Upper lobe of right lung (tissue), 1 donor: ENCODE results near the gene TGIF1. TPM values are rescaled to one million over a fixed set of nuclear protein-coding genes. Genes with fewer than 3 reads are reported as not detected.

Source experiments
- ATAC-seq: fragments of 200-7000 bp; cut with Tn5 transposase; one replicate; pipeline ENCODE4 v1.9.1; 2020; ENCODE audit warnings: mild to moderate bottlenecking, moderate library complexity
- DNase-seq: peaks from one replicate; pipeline ENCODE4 v3.0.0-alpha.2; 2020
- H3K27ac ChIP-seq: fragments of 200-600 bp; one replicate; pipeline ENCODE4 v1.8.0; 2022
- H3K27me3 ChIP-seq: fragments of 200-600 bp; one replicate; pipeline ENCODE4 v1.8.0; 2022; ENCODE audit warnings: mild to moderate bottlenecking
- H3K36me3 ChIP-seq: fragments of 200-600 bp; one replicate; pipeline ENCODE4 v1.8.0; 2022
- H3K4me1 ChIP-seq: fragments of 200-600 bp; one replicate; pipeline ENCODE4 v1.8.0; 2022
- H3K4me3 ChIP-seq: fragments of 200-600 bp; one replicate; pipeline ENCODE4 v1.8.0; 2022; ENCODE audit warnings: mild to moderate bottlenecking
- H3K9me3 ChIP-seq: fragments of 200-600 bp; one replicate; pipeline ENCODE4 v1.8.0; 2022
- intact Hi-C: fragments of 100-400 bp; cut with DNase I; formaldehyde crosslinking; loops from one replicate; pipeline ENCODE4 v1.11.0; 2022
- total RNA-seq: library from RNA; stranded (reverse); fragmentation: NEBNext Ultra II Directional; extraction: Animal tissue kit (Norgen Biotek cat#: 25700); gene quantifications from one replicate; pipeline ENCODE4 v1.2.1, GENCODE V29; 2021
- TF ChIP-seq, protein P1 (sequence below): fragments of 200-600 bp; IDR thresholded peaks from one replicate; pipeline ENCODE4 v1.8.0; 2022; ENCODE audit warnings: antibody characterized with exemption
- donor health status: DM: no; HTN: yes; CAD: no; lungs with severe emphysema.

TGIF1 gene
- total RNA-seq, 1 donor from 2014 or later, result 48.4 TPM

DNA sequence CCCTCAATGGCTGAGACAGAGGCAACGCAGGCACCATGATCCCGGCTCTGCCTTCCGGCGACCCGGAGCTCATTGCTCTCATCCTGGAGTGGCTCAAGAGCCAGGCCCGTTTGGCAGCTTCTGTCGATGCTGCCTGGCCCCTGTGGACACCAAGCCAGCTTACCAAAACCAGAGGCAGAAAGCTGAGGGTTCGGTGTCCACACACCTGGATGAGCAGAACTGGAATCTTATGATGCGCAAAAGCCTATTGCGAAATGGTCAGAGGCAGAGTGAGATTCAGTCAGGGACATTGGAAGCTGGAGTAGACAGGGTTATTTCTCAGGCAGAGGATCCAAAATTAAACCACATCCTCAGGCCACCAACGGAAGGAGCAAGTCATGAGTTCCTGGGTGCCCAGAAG, 34.9 kb upstream of the TGIF1 start:
- DNase-seq, result no peak

DNA sequence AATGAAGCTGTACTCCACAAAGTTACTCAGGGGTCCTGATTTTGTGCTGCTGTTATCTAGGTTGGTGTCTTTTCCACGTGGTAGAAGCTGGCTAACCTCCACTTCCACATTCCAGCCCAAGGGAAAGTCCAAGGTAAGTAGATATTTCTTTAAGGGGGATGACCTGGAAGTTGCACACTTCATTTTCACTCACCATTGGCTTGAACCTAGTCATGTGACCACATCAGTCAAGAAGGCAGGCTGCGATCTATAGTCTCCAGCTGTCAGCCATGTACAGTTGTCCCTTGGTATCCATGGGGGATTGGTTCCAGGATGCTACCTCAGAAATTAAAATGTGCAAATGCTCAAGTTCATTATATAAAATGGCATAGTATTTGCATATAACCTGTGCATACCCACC, 31.9 kb upstream of the TGIF1 start:
- intact Hi-C loops, result no loop called here
- no peaks in the 10 kb centered on the region for H3K4me1 ChIP-seq
- TF ChIP-seq, protein P1, sequence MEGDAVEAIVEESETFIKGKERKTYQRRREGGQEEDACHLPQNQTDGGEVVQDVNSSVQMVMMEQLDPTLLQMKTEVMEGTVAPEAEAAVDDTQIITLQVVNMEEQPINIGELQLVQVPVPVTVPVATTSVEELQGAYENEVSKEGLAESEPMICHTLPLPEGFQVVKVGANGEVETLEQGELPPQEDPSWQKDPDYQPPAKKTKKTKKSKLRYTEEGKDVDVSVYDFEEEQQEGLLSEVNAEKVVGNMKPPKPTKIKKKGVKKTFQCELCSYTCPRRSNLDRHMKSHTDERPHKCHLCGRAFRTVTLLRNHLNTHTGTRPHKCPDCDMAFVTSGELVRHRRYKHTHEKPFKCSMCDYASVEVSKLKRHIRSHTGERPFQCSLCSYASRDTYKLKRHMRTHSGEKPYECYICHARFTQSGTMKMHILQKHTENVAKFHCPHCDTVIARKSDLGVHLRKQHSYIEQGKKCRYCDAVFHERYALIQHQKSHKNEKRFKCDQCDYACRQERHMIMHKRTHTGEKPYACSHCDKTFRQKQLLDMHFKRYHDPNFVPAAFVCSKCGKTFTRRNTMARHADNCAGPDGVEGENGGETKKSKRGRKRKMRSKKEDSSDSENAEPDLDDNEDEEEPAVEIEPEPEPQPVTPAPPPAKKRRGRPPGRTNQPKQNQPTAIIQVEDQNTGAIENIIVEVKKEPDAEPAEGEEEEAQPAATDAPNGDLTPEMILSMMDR, result no peak
- no peak overlapping the region for H3K4me3 ChIP-seq
- no peak for DNase-seq
- H3K36me3 ChIP-seq, result no peaks in the 10 kb centered on the region
- no peaks in the 10 kb centered on the region for H3K27me3 ChIP-seq
- no peak for ATAC-seq
- no peaks in the 10 kb centered on the region for H3K9me3 ChIP-seq
- no peak overlapping the region for H3K27ac ChIP-seq

More for the DNA sequence above, 34.9 kb upstream of the TGIF1 start:
- TF ChIP-seq, protein P1, result no peak
- intact Hi-C loops, result no loop called here
- H3K36me3 ChIP-seq, result no peaks in the 10 kb centered on the region
- no peaks in the 10 kb centered on the region for H3K27me3 ChIP-seq
- no peaks in the 10 kb centered on the region for H3K4me1 ChIP-seq
- no peaks in the 10 kb centered on the region for H3K9me3 ChIP-seq
- ATAC-seq, result no peak
- no peak overlapping the region for H3K4me3 ChIP-seq
- no peak overlapping the region for H3K27ac ChIP-seq

DNA sequence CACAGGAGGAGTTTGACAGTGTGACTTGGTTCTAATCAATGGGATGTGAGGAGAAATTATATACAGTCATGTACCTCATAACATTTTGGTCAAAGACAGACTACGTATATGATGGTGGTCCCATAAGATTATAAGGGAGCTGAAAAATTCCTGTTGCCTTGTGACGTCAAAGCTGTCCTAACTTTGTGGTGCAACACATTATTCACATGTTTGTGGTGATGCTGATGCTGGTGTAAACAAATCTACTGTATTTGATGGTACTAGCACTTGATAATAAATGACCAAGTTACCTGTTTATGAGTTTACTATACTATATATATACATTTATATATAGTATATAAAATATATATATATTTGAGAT, 29.1 kb upstream of the TGIF1 start:
- intact Hi-C loops, result no loop called here
- no peaks in the 10 kb centered on the region for H3K9me3 ChIP-seq
- no peak overlapping the region for H3K4me3 ChIP-seq
- ATAC-seq (no peak), DNase-seq (no peak)
- TF ChIP-seq, protein P1, result no peak
- no peaks in the 10 kb centered on the region for H3K27me3 ChIP-seq
- H3K36me3 ChIP-seq, result no peaks in the 10 kb centered on the region
- H3K4me1 ChIP-seq, result no peaks in the 10 kb centered on the region
- H3K27ac ChIP-seq, result no peak overlapping the region

DNA sequence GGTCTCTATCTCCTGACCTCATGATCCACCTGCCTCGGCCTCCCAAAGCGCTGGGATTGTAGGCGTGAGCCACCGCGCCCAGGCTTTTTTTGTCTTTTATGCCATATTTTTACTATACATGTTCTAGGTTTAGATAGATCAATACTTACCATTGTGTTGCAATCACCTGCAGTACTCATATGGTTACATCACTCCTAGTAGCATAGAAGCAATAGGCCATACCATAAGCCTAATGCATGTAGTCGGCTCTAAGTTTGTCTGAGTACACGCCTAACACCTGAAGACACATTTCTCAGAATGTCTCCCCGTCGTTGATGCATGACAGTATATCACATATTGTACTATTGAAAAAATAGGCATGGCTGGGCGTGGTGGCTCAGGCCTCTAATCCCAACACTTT, 27.1 kb upstream of the TGIF1 start:
- no peak for ATAC-seq
- intact Hi-C loops, result no loop called here
- Histone ChIP-seq H3K4me1 (no peaks in the 10 kb centered on the region), H3K27me3 (no peaks in the 10 kb centered on the region), H3K4me3 (no peak overlapping the region), H3K36me3 (no peaks in the 10 kb centered on the region), H3K27ac (no peak overlapping the region), H3K9me3 (no peaks in the 10 kb centered on the region)
- TF ChIP-seq, protein P1, result no peak
- no peak for DNase-seq

DNA sequence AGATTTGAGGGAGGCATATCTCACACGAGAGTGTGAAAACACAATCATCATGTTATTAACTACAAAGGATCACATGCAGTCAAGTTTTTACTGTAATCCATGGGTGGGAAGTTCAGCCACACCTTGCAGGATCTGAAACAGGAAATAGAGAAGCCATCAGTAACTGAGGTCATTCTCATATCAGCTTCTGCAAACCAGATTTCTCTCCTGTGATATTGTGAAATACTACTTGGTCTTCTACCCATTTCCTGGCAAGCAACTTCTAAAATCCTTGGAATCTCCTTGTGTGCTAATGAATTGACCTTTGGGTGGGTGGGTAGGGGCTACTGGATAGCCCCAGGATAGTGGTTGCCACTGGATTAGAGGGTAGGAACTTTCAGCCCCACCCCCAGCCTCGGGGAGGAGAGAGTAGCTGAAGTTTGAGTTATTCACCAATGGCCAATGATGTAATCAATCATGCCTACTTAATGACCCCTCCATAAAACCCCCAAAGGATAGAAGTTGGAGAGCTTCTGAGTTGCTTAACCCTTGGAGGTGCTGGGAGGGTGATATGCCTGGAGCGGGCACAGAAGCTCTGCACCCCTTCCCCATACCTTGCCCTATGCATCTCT, 25.6 kb upstream of the TGIF1 start:
- Histone ChIP-seq H3K27me3 (no peaks in the 10 kb centered on the region), H3K9me3 (no peaks in the 10 kb centered on the region), H3K27ac (no peak overlapping the region), H3K36me3 (no peaks in the 10 kb centered on the region), H3K4me1 (no peaks in the 10 kb centered on the region), H3K4me3 (no peak overlapping the region)
- peak; percentile 42 for ATAC-seq
- TF ChIP-seq, protein P1, result no peak
- intact Hi-C loops, result no loop called here
- DNase-seq, result no peak

DNA sequence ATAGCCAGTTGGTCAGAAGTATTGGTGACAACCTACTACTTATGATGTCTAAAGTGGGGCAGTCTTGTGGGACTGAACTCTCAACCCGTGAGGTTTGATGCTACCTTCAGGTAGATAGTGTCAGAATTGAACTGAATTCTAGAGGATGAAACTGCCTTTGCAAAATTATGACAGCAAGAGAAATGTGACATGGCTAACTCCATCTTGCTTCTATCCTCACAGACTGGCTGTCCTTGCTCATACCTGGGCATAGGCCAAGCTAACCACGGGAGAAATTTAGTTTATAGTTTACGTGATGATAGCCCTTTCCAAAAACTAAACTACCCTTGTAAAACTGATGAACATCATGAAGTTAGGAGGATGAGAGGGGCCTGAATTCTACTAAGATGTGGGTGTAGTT, 24.9 kb upstream of the TGIF1 start:
- no peak for DNase-seq
- no peak overlapping the region for H3K27ac ChIP-seq
- intact Hi-C loops, result no loop called here
- H3K36me3 ChIP-seq, result no peaks in the 10 kb centered on the region
- no peak for ATAC-seq
- H3K4me1 ChIP-seq, result no peaks in the 10 kb centered on the region
- no peaks in the 10 kb centered on the region for H3K9me3 ChIP-seq
- no peaks in the 10 kb centered on the region for H3K27me3 ChIP-seq
- TF ChIP-seq, protein P1, result no peak
- no peak overlapping the region for H3K4me3 ChIP-seq
